ENCODE data around the gene PPFIA2.

DNA sequence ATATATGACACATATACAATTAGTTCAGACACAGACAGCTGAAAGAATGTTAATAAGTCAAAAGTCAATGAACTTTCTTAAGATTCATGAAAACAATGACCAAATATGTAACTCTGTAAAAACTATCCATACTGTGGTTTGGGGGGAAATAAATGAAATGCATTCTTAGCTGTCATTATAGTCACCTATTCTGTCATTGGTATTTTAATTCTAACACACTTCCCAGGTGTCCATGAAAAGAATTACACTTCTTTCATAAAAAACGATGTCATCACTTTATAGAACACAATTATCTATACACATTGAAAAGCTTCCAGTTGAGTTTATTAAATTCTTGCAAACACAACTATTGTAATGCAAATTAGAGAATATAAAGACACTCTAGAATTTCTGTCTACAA, 35.8 kb downstream of the PPFIA2 start:
- TF ChIP-seq EZH2 (IDR thresholded peaks at IDR 0.05; ENCODE audit: insufficient read depth, low read length) (no peak), CTCF (IDR thresholded peaks at IDR 0.05; ENCODE audit: insufficient read depth, low read depth, low read length) (no peak)

All from astrocyte (in vitro differentiated cells and primary cell).